ENCODE measurements around the gene WIPF3.

DNA sequence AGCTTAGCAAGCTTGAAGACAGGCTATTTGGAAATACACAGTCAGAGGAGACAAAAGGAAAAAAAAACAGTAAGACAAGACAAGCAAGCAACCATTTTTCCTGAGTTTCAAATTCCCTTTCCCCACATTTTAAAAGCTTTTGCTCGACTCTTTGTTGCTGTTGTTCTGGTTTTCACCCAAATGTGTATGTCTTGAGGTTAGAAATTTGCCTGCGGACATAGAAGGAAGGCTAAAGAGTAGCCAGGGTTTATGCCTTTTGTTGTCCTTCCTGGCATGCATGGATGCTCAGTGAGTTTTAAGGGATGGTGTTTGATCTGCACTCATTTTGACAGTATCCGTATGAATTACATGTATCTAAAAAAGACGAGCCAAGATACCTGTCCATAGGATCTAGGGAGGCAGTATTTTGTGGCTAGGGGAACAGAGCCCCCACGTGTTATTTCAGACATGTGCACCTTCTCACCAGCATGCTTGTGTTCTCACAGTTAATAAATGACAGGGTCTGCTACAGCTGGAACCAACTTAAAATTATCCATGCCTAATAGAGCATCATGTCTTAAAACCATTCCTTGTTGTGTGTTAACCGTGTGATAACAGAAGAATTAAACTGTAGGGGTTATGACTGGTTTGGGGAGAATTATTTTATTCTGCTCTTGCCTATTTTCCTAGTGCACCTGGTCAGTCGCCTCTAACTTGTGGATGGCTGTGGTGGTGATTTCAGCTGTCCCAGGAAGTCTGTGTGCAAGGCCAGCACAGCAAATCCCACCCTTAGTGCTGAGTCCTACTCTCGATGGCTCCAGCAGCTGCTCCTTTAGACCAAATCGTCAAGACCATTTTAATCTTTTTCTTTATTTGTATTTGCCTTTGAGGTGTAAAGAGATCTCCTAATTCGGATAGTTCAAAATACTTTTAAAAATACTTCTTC is 9.1 kb downstream of the WIPF3 start:
- no peak for TF ChIP-seq YY1 (IDR thresholded peaks at IDR 0.05; ENCODE audit: insufficient read depth, insufficient read length)
- TF ChIP-seq SUZ12 (IDR thresholded peaks at IDR 0.05; ENCODE audit: extremely low read depth, insufficient read depth, insufficient read length): no peak
